OCI-LY3 (cell line): ENCODE results near the gene HAUS2.
A peak's percentile ranks its signal among the peaks of the same experiment; 100 is the strongest.

Experiments used
- H2AFZ ChIP-seq: fragments of 200-600, 300-600 bp; shearing (Covaris generic); 2 replicates; pipeline ENCODE4 v1.6.0; 2014; ENCODE audit warnings: antibody characterized with exemption, low read depth, low read length
- H3K27ac ChIP-seq: fragments of 200-600, 300-600 bp; sonication (generic); 2 replicates; pipeline ENCODE4 v1.5.1; 2014; ENCODE audit warnings: mild to moderate bottlenecking, low read length, moderate library complexity, mixed read lengths
- H3K27me3 ChIP-seq: fragments of 200-600, 300-600 bp; sonication (generic); 2 replicates; pipeline ENCODE4 v1.6.1; 2014; ENCODE audit warnings: low read depth, low read length, mixed read lengths
- H3K36me3 ChIP-seq: fragments of 200-600, 300-600 bp; sonication (generic); replicated peaks from 2 replicates; pipeline ENCODE3; 2014; ENCODE audit warnings: low read depth, low read length, mixed read lengths
- H3K4me1 ChIP-seq: fragments of 300-600, 200-600 bp; sonication (generic); 2 replicates; pipeline ENCODE4 v1.6.1; 2014; ENCODE audit warnings: low read length, mixed read lengths
- H3K4me2 ChIP-seq: fragments of 200-600, 300-600 bp; sonication (generic); 2 replicates; pipeline ENCODE4 v1.6.1; 2014; ENCODE audit warnings: low read length, mixed read lengths
- H3K4me3 ChIP-seq: fragments of 300-600, 200-600 bp; sonication (generic); 2 replicates; pipeline ENCODE4 v1.5.1; 2014; ENCODE audit warnings: antibody characterized with exemption, mild to moderate bottlenecking, low read length, moderate library complexity
- H3K79me2 ChIP-seq: fragments of 300-600, 200-600 bp; shearing (Covaris generic); 2 replicates; pipeline ENCODE4 v1.6.1; 2014; ENCODE audit warnings: mild to moderate bottlenecking, low read length, mixed read lengths
- H3K9ac ChIP-seq: fragments of 300-600, 200-600 bp; shearing (Covaris generic); 2 replicates; pipeline ENCODE4 v1.6.0; 2014; ENCODE audit warnings: mild to moderate bottlenecking, low read length, moderate library complexity
- H3K9me3 ChIP-seq: fragments of 200-600, 300-600 bp; shearing (Covaris generic); 2 replicates; pipeline ENCODE4 v1.6.1; 2014; ENCODE audit warnings: low read length, mixed read lengths; ENCODE audit not compliant: insufficient read depth
- H4K20me1 ChIP-seq: fragments of 200-600, 300-600 bp; sonication (generic); 2 replicates; pipeline ENCODE4 v1.6.1; 2016; ENCODE audit warnings: low read length, mixed read lengths; ENCODE audit not compliant: insufficient read depth
- CTCF ChIP-seq: fragments of 200-600, 300-600 bp; sonication (generic); IDR thresholded peaks from 2 replicates; pipeline ENCODE4 v1.5.1; 2014; ENCODE audit warnings: antibody characterized with exemption, low read length, low read depth
- EZH2phosphoT487 ChIP-seq: fragments of 200-600 bp; shearing (Covaris generic); IDR thresholded peaks from 2 replicates; pipeline ENCODE4 v1.6.1; 2018; ENCODE audit warnings: antibody characterized with exemption, mixed run types, low read depth

Gene HAUS2

GRCh38 chr15:42548249-42549031, at the start of gene HAUS2, which contains the start of gene LRRC57:
TSS of gene HAUS2 (plus strand) at chr15:42548838. CDS start at chr15:42548873, 35 bp downstream.
TSS of gene LRRC57 (minus strand) at chr15:42548793. CDS start at chr15:42548434, 359 bp downstream.
- Histone ChIP-seq H4K20me1 (no peaks in the 10 kb centered on the region; the same call in 1 of the 2 replicates), H3K79me2 (peaks cover 61% of the 10 kb centered on the region), H3K4me1 (peaks cover 19% of the 10 kb centered on the region), H3K27ac (peak within 1 kb of the TSS; percentile 51), H3K4me3 (peak within 1 kb of the TSS; percentile 95), H3K9ac (peak within 1 kb of the TSS; percentile 95), H3K4me2 (peak within 1 kb of the TSS; percentile 97), H2AFZ (peak within 1 kb of the TSS; percentile 75), H3K36me3 (peaks cover 11% of the 10 kb centered on the region), H3K9me3 (no peaks in the 10 kb centered on the region), H3K27me3 (no peaks in the 10 kb centered on the region)
- no peak for TF ChIP-seq EZH2phosphoT487
- no peak for TF ChIP-seq CTCF

DNA sequence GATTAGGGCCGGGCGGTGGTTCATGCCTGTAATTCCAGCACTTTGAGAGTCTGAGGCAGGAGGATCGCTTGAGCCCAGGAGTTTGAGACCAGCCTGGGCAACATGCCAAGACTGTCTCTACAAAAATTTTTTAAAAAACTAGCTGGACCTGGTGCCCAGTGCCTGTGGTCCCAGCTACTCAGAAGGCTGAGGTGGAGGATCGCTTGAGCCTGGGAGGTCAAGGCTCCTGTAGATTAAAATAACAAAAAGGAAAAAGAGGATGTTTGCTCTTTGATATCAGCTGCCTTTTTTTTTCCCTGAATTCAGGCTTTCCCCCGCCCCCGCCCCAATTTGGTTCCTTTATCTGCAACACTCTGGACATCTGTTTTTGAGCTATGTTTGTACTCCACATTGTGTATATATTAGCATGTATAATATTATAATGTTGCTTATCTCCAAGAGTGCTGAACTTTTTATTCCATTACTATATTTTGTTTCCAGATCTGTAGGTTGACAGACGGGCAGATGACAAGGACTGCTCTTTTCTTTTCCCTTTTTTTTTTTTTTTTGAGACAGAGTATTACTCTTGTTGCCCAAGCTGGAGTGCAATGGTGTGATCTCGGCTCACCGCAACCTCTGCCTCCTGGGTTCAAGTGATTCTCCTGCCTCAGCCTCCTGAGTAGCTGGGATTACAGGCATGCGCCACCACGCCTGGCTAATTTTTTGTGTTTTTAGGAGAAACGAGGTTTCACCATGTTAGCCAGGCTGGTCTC, 48.6 kb upstream of the HAUS2 start:
- Histone ChIP-seq H3K9ac (no peak overlapping the region), H3K4me1 (peaks cover 38% of the 10 kb centered on the region), H3K36me3 (peaks cover 8% of the 10 kb centered on the region), H3K9me3 (no peaks in the 10 kb centered on the region), H3K27ac (no peak overlapping the region), H3K27me3 (no peaks in the 10 kb centered on the region), H2AFZ (no peak overlapping the region), H4K20me1 (no peaks in the 10 kb centered on the region), H3K4me3 (no peak overlapping the region), H3K79me2 (peaks cover 70% of the 10 kb centered on the region), H3K4me2 (no peak overlapping the region)
- TF ChIP-seq CTCF = no peak
- TF ChIP-seq EZH2phosphoT487 = no peak

GRCh38 chr15:42502477-42502876, 46.2 kb upstream of the HAUS2 start:
- Histone ChIP-seq H3K4me3 (no peak overlapping the region), H3K9me3 (no peaks in the 10 kb centered on the region), H3K27ac (no peak overlapping the region), H3K9ac (no peak overlapping the region), H3K4me2 (0 out of 2 replicates have a peak overlapping the region, but pooled peaks have one; percentile 5), H3K27me3 (no peaks in the 10 kb centered on the region), H3K79me2 (peaks cover 55% of the 10 kb centered on the region), H3K36me3 (peaks cover 8% of the 10 kb centered on the region), H3K4me1 (peaks cover 32% of the 10 kb centered on the region), H2AFZ (no peak overlapping the region), H4K20me1 (no peaks in the 10 kb centered on the region)
- TF ChIP-seq CTCF (no peak), EZH2phosphoT487 (no peak)

GRCh38 chr15:42503825-42504224, 44.8 kb upstream of the HAUS2 start:
- H3K27ac ChIP-seq = peak overlapping the region; percentile 50
- H4K20me1 ChIP-seq = no peaks in the 10 kb centered on the region; the same call in 1 of the 2 replicates
- H3K4me1 ChIP-seq = peaks cover 27% of the 10 kb centered on the region
- H3K36me3 ChIP-seq = peaks cover 8% of the 10 kb centered on the region
- no peak overlapping the region for H3K9ac ChIP-seq
- H3K4me3 ChIP-seq = no peak overlapping the region
- no peak for TF ChIP-seq CTCF
- no peak for TF ChIP-seq EZH2phosphoT487
- H3K27me3 ChIP-seq = no peaks in the 10 kb centered on the region
- peaks cover 42% of the 10 kb centered on the region for H3K79me2 ChIP-seq
- H2AFZ ChIP-seq = no peak overlapping the region
- H3K4me2 ChIP-seq = peak overlapping the region; percentile 32; the same call in 1 of the 2 replicates
- H3K9me3 ChIP-seq = no peaks in the 10 kb centered on the region
